PC-3 (cell line): ENCODE results near the gene TTLL10.

Experiments used
- EZH2 ChIP-seq: fragments of 300-600 bp; sonication (generic); IDR thresholded peaks from one replicate; pipeline ENCODE4 v1.6.1; 2017; ENCODE audit warnings: antibody characterized with exemption, mild to moderate bottlenecking, low read length; ENCODE audit not compliant: unreplicated experiment
- TF ChIP-seq, protein P1 (sequence below): fragments of 300-600 bp; sonication (generic); conservative IDR thresholded peaks from 2 replicates; pipeline ENCODE4 v1.5.1; 2017; ENCODE audit warnings: antibody characterized with exemption, low read depth, mild to moderate bottlenecking, low read length

DNA sequence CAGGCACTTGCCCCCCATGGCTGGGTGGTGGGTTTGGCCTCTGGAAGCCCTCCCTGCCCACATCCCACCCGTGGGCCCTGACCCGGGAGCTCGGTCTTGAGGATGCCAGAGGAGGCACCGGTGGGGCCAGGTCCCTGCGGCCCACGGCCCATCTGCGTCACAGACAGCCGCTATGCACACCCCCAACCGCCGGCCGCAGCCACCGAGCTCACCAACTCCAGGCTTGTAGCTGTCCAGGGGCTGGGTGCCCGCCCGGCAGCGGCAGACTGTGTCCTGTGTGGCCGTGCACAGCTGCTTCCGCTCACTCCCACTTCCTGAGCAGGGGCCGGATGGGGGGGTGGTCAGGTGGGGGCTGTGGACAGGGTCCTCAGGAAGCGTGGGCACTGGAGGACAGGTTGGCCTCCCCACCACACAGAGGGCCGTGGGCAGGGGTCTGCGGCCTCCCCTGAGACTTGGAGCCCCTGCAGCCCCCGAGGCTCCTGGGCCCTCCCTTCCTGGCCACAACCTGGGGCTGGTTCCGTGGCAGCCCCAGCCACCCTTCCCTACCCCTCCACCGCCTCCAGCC, 39.2 kb downstream of the TTLL10 start:
- TF ChIP-seq, protein P1, sequence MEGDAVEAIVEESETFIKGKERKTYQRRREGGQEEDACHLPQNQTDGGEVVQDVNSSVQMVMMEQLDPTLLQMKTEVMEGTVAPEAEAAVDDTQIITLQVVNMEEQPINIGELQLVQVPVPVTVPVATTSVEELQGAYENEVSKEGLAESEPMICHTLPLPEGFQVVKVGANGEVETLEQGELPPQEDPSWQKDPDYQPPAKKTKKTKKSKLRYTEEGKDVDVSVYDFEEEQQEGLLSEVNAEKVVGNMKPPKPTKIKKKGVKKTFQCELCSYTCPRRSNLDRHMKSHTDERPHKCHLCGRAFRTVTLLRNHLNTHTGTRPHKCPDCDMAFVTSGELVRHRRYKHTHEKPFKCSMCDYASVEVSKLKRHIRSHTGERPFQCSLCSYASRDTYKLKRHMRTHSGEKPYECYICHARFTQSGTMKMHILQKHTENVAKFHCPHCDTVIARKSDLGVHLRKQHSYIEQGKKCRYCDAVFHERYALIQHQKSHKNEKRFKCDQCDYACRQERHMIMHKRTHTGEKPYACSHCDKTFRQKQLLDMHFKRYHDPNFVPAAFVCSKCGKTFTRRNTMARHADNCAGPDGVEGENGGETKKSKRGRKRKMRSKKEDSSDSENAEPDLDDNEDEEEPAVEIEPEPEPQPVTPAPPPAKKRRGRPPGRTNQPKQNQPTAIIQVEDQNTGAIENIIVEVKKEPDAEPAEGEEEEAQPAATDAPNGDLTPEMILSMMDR: no peak
- no peak for TF ChIP-seq EZH2
